Measurements from ENCODE around the gene GRAMD2B.
A peak's percentile ranks its signal among the peaks of the same experiment; 100 is the strongest.

Gene GRAMD2B

GRCh38 chr5:126482591-126482990, 59.4 kb downstream of the GRAMD2B start:
- no peak for DNase-seq

- no peak for DNase-seq
These were observed 59.9 kb downstream of the GRAMD2B start for GRCh38 chr5:126483156-126483555.

GRCh38 chr5:126484253-126484652, 61.0 kb downstream of the GRAMD2B start:
- DNase-seq, result no peak

GRCh38 chr5:126486332-126486731, 63.1 kb downstream of the GRAMD2B start:
- DNase-seq, result no peak

GRCh38 chr5:126487596-126487995, 64.4 kb downstream of the GRAMD2B start:
- DNase-seq, result no peak

- no peak for DNase-seq
These were observed 65.3 kb downstream of the GRAMD2B start for GRCh38 chr5:126488443-126489065.

GRCh38 chr5:126490167-126490940, 67.1 kb downstream of the GRAMD2B start:
- DNase-seq, result peak; percentile 3

GRCh38 chr5:126492939-126493338, 69.7 kb downstream of the GRAMD2B start:
- no peak for DNase-seq

GRCh38 chr5:126494393-126494792, 71.2 kb downstream of the GRAMD2B start:
- DNase-seq, result no peak

- DNase-seq, result no peak
These were observed 74.3 kb downstream of the GRAMD2B start for GRCh38 chr5:126497506-126497905.

GRCh38 chr5:126499278-126499677, 76.1 kb downstream of the GRAMD2B start:
- no peak for DNase-seq

- DNase-seq, result peak; percentile 40
These were observed 76.7 kb downstream of the GRAMD2B start for GRCh38 chr5:126499853-126500342.

- no peak for DNase-seq
These were observed 78.2 kb downstream of the GRAMD2B start for GRCh38 chr5:126501448-126501847.

- DNase-seq, result peak; percentile 35
These were observed 80.4 kb downstream of the GRAMD2B start for GRCh38 chr5:126503602-126504104.

GRCh38 chr5:126506079-126506478, 82.9 kb downstream of the GRAMD2B start:
- DNase-seq, result no peak

GRCh38 chr5:126508251-126508961, 85.2 kb downstream of the GRAMD2B start:
- DNase-seq, result no peak

GRCh38 chr5:126508962-126509279, 85.7 kb downstream of the GRAMD2B start:
- DNase-seq, result peak; percentile 31

- no peak for DNase-seq
These were observed 86.1 kb downstream of the GRAMD2B start for GRCh38 chr5:126509339-126509738.

GRCh38 chr5:126511961-126512360, 88.8 kb downstream of the GRAMD2B start:
- DNase-seq, result no peak

GRCh38 chr5:126512451-126512850, 89.2 kb downstream of the GRAMD2B start:
- no peak for DNase-seq

- no peak for DNase-seq
These were observed 90.1 kb downstream of the GRAMD2B start for GRCh38 chr5:126513302-126513701.

GRCh38 chr5:126513703-126514102, 90.5 kb downstream of the GRAMD2B start:
- no peak for DNase-seq

GRCh38 chr5:126514131-126514557, 90.9 kb downstream of the GRAMD2B start:
- DNase-seq, result no peak

Measured in suppressor macrophage treated with lipopolysaccharide for 4 hours (primary cell).